IMR-90 (cell line): ENCODE data around the gene PHLDA2. TPM values are rescaled to one million over a fixed set of nuclear protein-coding genes. Genes with fewer than 3 reads are reported as not detected.

ENCODE experiments used
- ATAC-seq: fragments of 200-7000 bp; cut with Tn5 transposase; 2 replicates; pipeline ENCODE4 v1.9.1; 2020; ENCODE audit warnings: low read depth, mild to moderate bottlenecking, moderate library complexity
- BruUV-seq: library from RNA; stranded (reverse); fragments of 400-500 nt; replicated peaks from 2 replicates; lab custom pipeline; 2021; lab: Mats Ljungman, UMichigan
- CTCF ChIA-PET: fragments of 300-600 bp; formaldehyde crosslinking; extraction: SDS; loops from one replicate; lab custom pipeline; 2021; ENCODE audit warnings: antibody characterized with exemption; lab: Yijun Ruan, JAX
- POLR2A ChIA-PET: fragments of 300-600 bp; sonication (Branson Sonifier 250); formaldehyde crosslinking; loops from one replicate; lab custom pipeline; 2022; ENCODE audit warnings: antibody characterized with exemption; ENCODE audit not compliant: unreplicated experiment; lab: Charles Lee
- DNase-seq: peaks from one replicate; pipeline ENCODE4 v3.0.0; 2013
- H2AFZ ChIP-seq: replicated peaks from 2 replicates; pipeline ENCODE3; 2013; ENCODE audit warnings: low read length, mild to moderate bottlenecking; ENCODE audit not compliant: poor library complexity
- H2AK5ac ChIP-seq: 2 replicates; pipeline ENCODE4 v1.6.1; 2013; ENCODE audit warnings: low read depth, low read length, inconsistent platforms
- H2AK9ac ChIP-seq: replicated peaks from 2 replicates; pipeline ENCODE3; 2013; ENCODE audit warnings: mild to moderate bottlenecking, low read depth, low read length, moderate library complexity; ENCODE audit not compliant: poor library complexity
- H2BK120ac ChIP-seq: 2 replicates; pipeline ENCODE4 v1.6.1; 2013; ENCODE audit warnings: low read depth, low read length, inconsistent platforms
- H2BK15ac ChIP-seq: 3 replicates; pipeline ENCODE4 v1.6.1; 2013; ENCODE audit warnings: low read depth, low read length, inconsistent platforms
- H2BK20ac ChIP-seq: 2 replicates; pipeline ENCODE4 v1.6.1; 2013; ENCODE audit warnings: low read depth, mild to moderate bottlenecking, inconsistent platforms, low read length, moderate library complexity
- H2BK5ac ChIP-seq: 2 replicates; pipeline ENCODE4 v1.6.1; 2013; ENCODE audit warnings: mild to moderate bottlenecking, low read depth, low read length, inconsistent platforms; ENCODE audit not compliant: poor library complexity, severe bottlenecking
- H3K14ac ChIP-seq: replicated peaks from 2 replicates; pipeline ENCODE4 v1.6.1; 2013; ENCODE audit warnings: low read depth, low read length, inconsistent platforms
- H3K18ac ChIP-seq: 2 replicates; pipeline ENCODE4 v1.6.1; 2013; ENCODE audit warnings: low read depth, low read length, control low read depth
- H3K23ac ChIP-seq: 2 replicates; pipeline ENCODE4 v1.6.1; 2013; ENCODE audit warnings: low read depth, low read length, inconsistent platforms
- H3K27ac ChIP-seq: 2 replicates; pipeline ENCODE4 v1.5.1; 2013; ENCODE audit warnings: mild to moderate bottlenecking, control low read depth, low read length; ENCODE audit not compliant: insufficient read depth
- H3K27me3 ChIP-seq: 2 replicates; pipeline ENCODE4 v1.6.1; 2013; ENCODE audit warnings: low read length; ENCODE audit not compliant: control insufficient read depth, insufficient read depth
- H3K36me3 ChIP-seq: 2 replicates; pipeline ENCODE4 v1.6.1; 2013; ENCODE audit warnings: low read length, mixed read lengths; ENCODE audit not compliant: control insufficient read depth, insufficient read depth
- H3K4ac ChIP-seq: 2 replicates; pipeline ENCODE4 v1.6.1; 2013; ENCODE audit warnings: low read depth, low read length, inconsistent platforms
- H3K4me1 ChIP-seq: 2 replicates; pipeline ENCODE4 v1.6.1; 2013; ENCODE audit warnings: low read length, mixed read lengths; ENCODE audit not compliant: control insufficient read depth, insufficient read depth
- H3K4me2 ChIP-seq: 2 replicates; pipeline ENCODE4 v1.6.1; 2013; ENCODE audit warnings: low read depth, mild to moderate bottlenecking, control low read depth, low read length, moderate library complexity
- H3K4me3 ChIP-seq: 2 replicates; pipeline ENCODE4 v1.5.1; 2013; ENCODE audit warnings: low read depth, mild to moderate bottlenecking, control low read depth, low read length, moderate library complexity; ENCODE audit not compliant: insufficient read depth
- H3K56ac ChIP-seq: 2 replicates; pipeline ENCODE4 v1.6.1; 2013; ENCODE audit warnings: low read length, inconsistent platforms; ENCODE audit not compliant: insufficient read depth; ENCODE audit errors: extremely low read depth
- H3K79me1 ChIP-seq, 2 experiments: 2 replicates each; pipeline ENCODE4 v1.6.1; 2013; ENCODE audit warnings: low read length in 2 of 2, inconsistent platforms in 1 of 2, low read depth in 1 of 2
- H3K9ac ChIP-seq: 2 replicates; pipeline ENCODE4 v1.6.1; 2013; ENCODE audit warnings: low read depth, low read length, control low read depth
- H3K9me1 ChIP-seq: 2 replicates; pipeline ENCODE4 v1.6.1; 2013; ENCODE audit warnings: low read length, inconsistent platforms; ENCODE audit not compliant: insufficient read depth
- H3K9me3 ChIP-seq: 2 replicates; pipeline ENCODE4 v1.6.1; 2013; ENCODE audit warnings: low read length; ENCODE audit not compliant: control insufficient read depth, insufficient read depth
- H4K20me1 ChIP-seq: 2 replicates; pipeline ENCODE4 v1.6.1; 2013; ENCODE audit warnings: low read length, inconsistent platforms; ENCODE audit not compliant: insufficient read depth
- H4K5ac ChIP-seq: 2 replicates; pipeline ENCODE4 v1.6.1; 2013; ENCODE audit warnings: mild to moderate bottlenecking, low read depth, low read length, control low read depth
- H4K8ac ChIP-seq, 2 experiments: 2 replicates each; pipeline ENCODE4 v1.6.1; 2013; ENCODE audit warnings: low read depth in 2 of 2, low read length in 2 of 2, control low read depth in 1 of 2, inconsistent platforms in 1 of 2
- H4K91ac ChIP-seq: 2 replicates; pipeline ENCODE4 v1.6.1; 2013; ENCODE audit warnings: low read depth, low read length, inconsistent platforms; ENCODE audit not compliant: insufficient read depth
- BHLHE40 ChIP-seq: fragments of 150-350 bp; IDR thresholded peaks from 2 replicates; pipeline ENCODE4 v1.6.1; 2016; ENCODE audit warnings: mild to moderate bottlenecking, low read depth, low read length
- CEBPB ChIP-seq: IDR thresholded peaks from 2 replicates; pipeline ENCODE4 v1.6.1; 2012; ENCODE audit warnings: low read depth, low read length, improper control_type of control experiment
- CHD1 ChIP-seq: IDR thresholded peaks from 2 replicates; pipeline ENCODE4 v1.6.1; 2012; ENCODE audit warnings: low read depth, low read length, improper control_type of control experiment
- ELK1 ChIP-seq: fragments of 150-350 bp; IDR thresholded peaks from 2 replicates; pipeline ENCODE4 v1.6.1; 2016; ENCODE audit warnings: low read depth, mild to moderate bottlenecking, low read length, moderate library complexity, borderline replicate concordance
- FOS ChIP-seq: fragments of 150-350 bp; IDR thresholded peaks from 2 replicates; pipeline ENCODE4 v1.6.1; 2016; ENCODE audit warnings: low read depth, low read length
- MAFK ChIP-seq: IDR thresholded peaks from 2 replicates; pipeline ENCODE4 v1.6.1; 2012; ENCODE audit warnings: low read depth, low read length, improper control_type of control experiment
- MAZ ChIP-seq: IDR thresholded peaks from 2 replicates; pipeline ENCODE4 v1.6.1; 2012; ENCODE audit warnings: low read depth, mild to moderate bottlenecking, low read length, improper control_type of control experiment, moderate library complexity, borderline replicate concordance
- MXI1 ChIP-seq: IDR thresholded peaks from 2 replicates; pipeline ENCODE4 v1.6.1; 2012; ENCODE audit warnings: low read depth, mild to moderate bottlenecking, low read length, moderate library complexity, borderline replicate concordance
- NFE2L2 ChIP-seq: fragments of 150-350 bp; IDR thresholded peaks from 2 replicates; pipeline ENCODE4 v1.6.1; 2016; ENCODE audit warnings: low read depth, mild to moderate bottlenecking, low read length
- POLR2A ChIP-seq: IDR thresholded peaks from 2 replicates; pipeline ENCODE4 v1.6.1; 2012; ENCODE audit warnings: mild to moderate bottlenecking, low read depth, low read length
- RAD21 ChIP-seq: IDR thresholded peaks from 2 replicates; pipeline ENCODE4 v1.6.1; 2012; ENCODE audit warnings: low read length, improper control_type of control experiment
- RCOR1 ChIP-seq: IDR thresholded peaks from 2 replicates; pipeline ENCODE4 v1.6.1; 2012; ENCODE audit warnings: mild to moderate bottlenecking, low read length, improper control_type of control experiment; ENCODE audit not compliant: insufficient replicate concordance
- RFX5 ChIP-seq: IDR thresholded peaks from 2 replicates; pipeline ENCODE4 v1.8.0; 2012; ENCODE audit warnings: low read depth, mild to moderate bottlenecking, low read length, moderate library complexity
- SMC3 ChIP-seq: fragments of 150-350 bp; IDR thresholded peaks from 2 replicates; pipeline ENCODE4 v1.6.1; 2016; ENCODE audit warnings: low read depth, mild to moderate bottlenecking, antibody characterized with exemption, low read length, moderate library complexity
- USF2 ChIP-seq: fragments of 150-350 bp; IDR thresholded peaks from 2 replicates; pipeline ENCODE4 v1.6.1; 2017; ENCODE audit warnings: mild to moderate bottlenecking, antibody characterized with exemption, low read length, low read depth
- WGBS, 2 experiments: methylation state at CpG; one replicate each; pipeline versions ENCODE4 v1.1.5 to v1.1.7; 2013; ENCODE audit warnings: missing lambda C conversion rate in 2 of 2; ENCODE audit not compliant: insufficient read length in 1 of 2; ENCODE audit errors: extremely low coverage in 2 of 2; 5-methylcytosine and 5-hydroxymethylcytosine counted together
- dilution Hi-C: fragments of 300-500 bp; cut with HindIII; formaldehyde crosslinking; loops from one replicate; pipeline ENCODE4 v1.14.3; 2018; ENCODE audit warnings: low sequenced_read_pairs; ENCODE audit not compliant: unreplicated experiment
- in situ Hi-C: fragments of 300-500 bp; cut with MboI; formaldehyde crosslinking; loops from 3 replicates; pipeline ENCODE4 v1.14.3; 2019; ENCODE audit warnings: low sequenced_read_pairs, inconsistent platforms, mixed read lengths
- intact Hi-C: fragments of 100-400 bp; cut with micrococcal nuclease; formaldehyde crosslinking; loops from 2 replicates; pipeline ENCODE4 v1.10.0; 2022
- polyA plus RNA-seq, 3 experiments: library from polyadenylated mRNA; depleted of rRNA; stranded (reverse); fragments of >200 nt; gene quantifications; 2 replicates each; pipeline ENCODE4 v1.2.3, GENCODE V29; 2012; ENCODE audit warnings: low replicate concordance in 1 of 3
- total RNA-seq: library from RNA; depleted of rRNA; stranded (reverse); fragments of >200 nt; gene quantifications from 2 replicates; pipeline ENCODE4 v1.2.3, GENCODE V29; 2012
- TF ChIP-seq, protein P1 (sequence below): conservative IDR thresholded peaks from 2 replicates; pipeline ENCODE4 v1.5.1; 2012; ENCODE audit warnings: mild to moderate bottlenecking, low read depth, low read length, improper control_type of control experiment

Gene PHLDA2
- total and polyA plus RNA-seq, 2 of the 4 experiments (the other 2 are of a cell fraction): 3.8 to 89.0 TPM

GRCh38 chr11:2921261-2921660 is 8.0 kb downstream of the PHLDA2 start:
- no peak overlapping the region for H3K18ac ChIP-seq
- no peak overlapping the region for H3K27ac ChIP-seq
- H2BK5ac ChIP-seq: no peak overlapping the region
- dilution Hi-C loops: no loop called here
- no peak overlapping the region for H3K9ac ChIP-seq
- no peak for TF ChIP-seq CHD1
- no peak for TF ChIP-seq FOS
- TF ChIP-seq POLR2A: no peak
- no peak for TF ChIP-seq RCOR1
- no peak for TF ChIP-seq CEBPB
- TF ChIP-seq MAFK: no peak
- TF ChIP-seq NFE2L2: no peak
- no peak for TF ChIP-seq RAD21
- TF ChIP-seq BHLHE40: no peak
- TF ChIP-seq MXI1: no peak
- no peak for TF ChIP-seq RFX5
- no peak for TF ChIP-seq SMC3
- no peak for TF ChIP-seq ELK1
- TF ChIP-seq, protein P1, sequence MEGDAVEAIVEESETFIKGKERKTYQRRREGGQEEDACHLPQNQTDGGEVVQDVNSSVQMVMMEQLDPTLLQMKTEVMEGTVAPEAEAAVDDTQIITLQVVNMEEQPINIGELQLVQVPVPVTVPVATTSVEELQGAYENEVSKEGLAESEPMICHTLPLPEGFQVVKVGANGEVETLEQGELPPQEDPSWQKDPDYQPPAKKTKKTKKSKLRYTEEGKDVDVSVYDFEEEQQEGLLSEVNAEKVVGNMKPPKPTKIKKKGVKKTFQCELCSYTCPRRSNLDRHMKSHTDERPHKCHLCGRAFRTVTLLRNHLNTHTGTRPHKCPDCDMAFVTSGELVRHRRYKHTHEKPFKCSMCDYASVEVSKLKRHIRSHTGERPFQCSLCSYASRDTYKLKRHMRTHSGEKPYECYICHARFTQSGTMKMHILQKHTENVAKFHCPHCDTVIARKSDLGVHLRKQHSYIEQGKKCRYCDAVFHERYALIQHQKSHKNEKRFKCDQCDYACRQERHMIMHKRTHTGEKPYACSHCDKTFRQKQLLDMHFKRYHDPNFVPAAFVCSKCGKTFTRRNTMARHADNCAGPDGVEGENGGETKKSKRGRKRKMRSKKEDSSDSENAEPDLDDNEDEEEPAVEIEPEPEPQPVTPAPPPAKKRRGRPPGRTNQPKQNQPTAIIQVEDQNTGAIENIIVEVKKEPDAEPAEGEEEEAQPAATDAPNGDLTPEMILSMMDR: no peak
- TF ChIP-seq USF2: no peak
- TF ChIP-seq MAZ: no peak
- peaks cover 4% of the 10 kb centered on the region; the same call in 1 of the 2 replicates for H4K20me1 ChIP-seq
- H3K56ac ChIP-seq: no peak overlapping the region
- H4K5ac ChIP-seq: no peak overlapping the region
- ATAC-seq (no peak), DNase-seq (no peak)
- H3K14ac ChIP-seq: no peak overlapping the region
- WGBS, 2 experiments: 80% methylated on average over 1 of the region's 16 CpGs; no CpG with 5 or more reads in 1 of the 2 experiments
- no peaks in the 10 kb centered on the region for H3K9me3 ChIP-seq
- H3K23ac ChIP-seq: no peak overlapping the region
- H2AK9ac ChIP-seq: no peak overlapping the region
- H3K27me3 ChIP-seq: no peaks in the 10 kb centered on the region
- CTCF ChIA-PET: no interaction called here
- no peak overlapping the region for H3K4me2 ChIP-seq
- POLR2A ChIA-PET: no interaction called here
- BruUV-seq: no TSS peak
- no peaks in the 10 kb centered on the region for H3K4me1 ChIP-seq
- no peak overlapping the region for H3K4ac ChIP-seq
- no peak overlapping the region for H2BK120ac ChIP-seq
- no peak overlapping the region for H4K8ac ChIP-seq
- no peak overlapping the region for H2BK15ac ChIP-seq
- in situ Hi-C loops: no loop called here
- H2AK5ac ChIP-seq: no peak overlapping the region
- no peak overlapping the region for H4K91ac ChIP-seq
- no peak overlapping the region for H3K4me3 ChIP-seq
- H2AFZ ChIP-seq: no peak overlapping the region
- intact Hi-C loops: no loop called here
- no peaks in the 10 kb centered on the region for H3K36me3 ChIP-seq
- no peak overlapping the region for H2BK20ac ChIP-seq
- H3K9me1 ChIP-seq: 0 out of 2 replicates have a peak, but pooled peaks cover 4% of the 10 kb centered on the region
- H3K79me1 ChIP-seq: peaks cover 0 to 8% of the 10 kb centered on the region in 2 experiments; a peak in 1 of 4 replicates
